ENCODE data around the gene THSD4. TPM values are rescaled to one million over a fixed set of nuclear protein-coding genes. Genes with fewer than 3 reads are reported as not detected.

The THSD4 gene
- total RNA-seq, 1 experiment from 2014 or later, result 29.0 TPM

- no peak for TF ChIP-seq EZH2 (IDR thresholded peaks at IDR 0.05; ENCODE audit: low read length, unreplicated experiment)
- TF ChIP-seq EZH2phosphoT487 (IDR thresholded peaks at IDR 0.05; ENCODE audit: borderline replicate concordance, low read length), result no peak
- TF ChIP-seq CTCF (conservative IDR thresholded peaks at IDR 0.05; ENCODE audit: low read depth, low read length), result no peak
- no peaks in the 10 kb centered on the region for H3K36me3 ChIP-seq (ENCODE audit: low read depth, low read length)
- H3K79me2 ChIP-seq (ENCODE audit: low read length), result peaks cover 14% of the 10 kb centered on the region
- no peak overlapping the region for H3K9ac ChIP-seq (ENCODE audit: low read length)
- BruUV-seq (replicated peaks), result no TSS peak
- no peak overlapping the region for H3K4me2 ChIP-seq (ENCODE audit: low read length)
- peaks cover 40% of the 10 kb centered on the region for H3K4me1 ChIP-seq (ENCODE audit: insufficient read depth, low read length)
- peaks cover 7% of the 10 kb centered on the region for H3F3A ChIP-seq (ENCODE audit: low read length, unreplicated experiment)
- H3K4me3 ChIP-seq (ENCODE audit: low read length), result no peak overlapping the region
- DNase-seq (no peak), ATAC-seq (no peak)
- H3K9me2 ChIP-seq (replicated peaks; ENCODE audit: low read length), result no peaks in the 10 kb centered on the region
- no peak overlapping the region for H2AFZ ChIP-seq (ENCODE audit: low read length)
- ChIA-PET POLR2A (ENCODE audit: unreplicated experiment) (no interaction called here), CTCF (no interaction called here)
- H3K27ac ChIP-seq (ENCODE audit: low read length), result peak overlapping the region; percentile 96
- H3K27me3 ChIP-seq (ENCODE audit: low read length), result no peaks in the 10 kb centered on the region
- H4K20me1 ChIP-seq (ENCODE audit: low read length), result no peaks in the 10 kb centered on the region
- H3K9me3 ChIP-seq (ENCODE audit: low read length), result no peaks in the 10 kb centered on the region
- intact Hi-C loops (cut with micrococcal nuclease), result no loop called here
Observed at GRCh38 chr15:71272932-71273331, 157.7 kb downstream of the THSD4 start.

GRCh38 chr15:71273731-71274447 lies 158.6 kb downstream of the THSD4 start:
- peaks cover 49% of the 10 kb centered on the region for H3K4me1 ChIP-seq (ENCODE audit: insufficient read depth, low read length)
- no peaks in the 10 kb centered on the region for H3K36me3 ChIP-seq (ENCODE audit: low read depth, low read length)
- H3F3A ChIP-seq (ENCODE audit: low read length, unreplicated experiment), result peaks cover 7% of the 10 kb centered on the region
- intact Hi-C loops (cut with micrococcal nuclease), result no loop called here
- TF ChIP-seq EZH2 (IDR thresholded peaks at IDR 0.05; ENCODE audit: low read length, unreplicated experiment) (no peak), EZH2phosphoT487 (IDR thresholded peaks at IDR 0.05; ENCODE audit: borderline replicate concordance, low read length) (no peak), CTCF (conservative IDR thresholded peaks at IDR 0.05; ENCODE audit: low read depth, low read length) (no peak)
- peak overlapping the region; percentile 44; the same call in 1 of the 2 replicates for H3K4me2 ChIP-seq (ENCODE audit: low read length)
- peak overlapping the region; percentile 76; the same call in 1 of the 2 replicates for H3K9ac ChIP-seq (ENCODE audit: low read length)
- no TSS peak for BruUV-seq (replicated peaks)
- DNase-seq (no peak), ATAC-seq (no peak)
- POLR2A ChIA-PET (ENCODE audit: unreplicated experiment), result no interaction called here
- peak overlapping the region; percentile 96 for H3K27ac ChIP-seq (ENCODE audit: low read length)
- no peak overlapping the region for H2AFZ ChIP-seq (ENCODE audit: low read length)
- no peak overlapping the region for H3K4me3 ChIP-seq (ENCODE audit: low read length)
- H3K79me2 ChIP-seq (ENCODE audit: low read length), result peaks cover 14% of the 10 kb centered on the region
- no peaks in the 10 kb centered on the region for H3K9me2 ChIP-seq (replicated peaks; ENCODE audit: low read length)
- H3K9me3 ChIP-seq (ENCODE audit: low read length), result no peaks in the 10 kb centered on the region
- CTCF ChIA-PET, result no interaction called here
- H3K27me3 ChIP-seq (ENCODE audit: low read length), result no peaks in the 10 kb centered on the region
- H4K20me1 ChIP-seq (ENCODE audit: low read length), result no peaks in the 10 kb centered on the region

GRCh38 chr15:71274448-71274798 lies 159.2 kb downstream of the THSD4 start:
- BruUV-seq (replicated peaks), result no TSS peak
- intact Hi-C loops (cut with micrococcal nuclease), result no loop called here
- Histone ChIP-seq H3K9me2 (replicated peaks; ENCODE audit: low read length) (no peaks in the 10 kb centered on the region), H3K4me1 (ENCODE audit: insufficient read depth, low read length) (peaks cover 54% of the 10 kb centered on the region), H3K9ac (ENCODE audit: low read length) (peak overlapping the region; percentile 76), H3K36me3 (ENCODE audit: low read depth, low read length) (no peaks in the 10 kb centered on the region), H3K4me2 (ENCODE audit: low read length) (peak overlapping the region; percentile 44; the same call in 1 of the 2 replicates), H3K79me2 (ENCODE audit: low read length) (peaks cover 14% of the 10 kb centered on the region), H3K27me3 (ENCODE audit: low read length) (no peaks in the 10 kb centered on the region), H3F3A (ENCODE audit: low read length, unreplicated experiment) (peaks cover 7% of the 10 kb centered on the region), H4K20me1 (ENCODE audit: low read length) (no peaks in the 10 kb centered on the region), H3K27ac (ENCODE audit: low read length) (peak overlapping the region; percentile 96), H3K9me3 (ENCODE audit: low read length) (no peaks in the 10 kb centered on the region), H2AFZ (ENCODE audit: low read length) (no peak overlapping the region), H3K4me3 (ENCODE audit: low read length) (no peak overlapping the region)
- ChIA-PET POLR2A (ENCODE audit: unreplicated experiment) (no interaction called here), CTCF (no interaction called here)
- no peak for TF ChIP-seq EZH2phosphoT487 (IDR thresholded peaks at IDR 0.05; ENCODE audit: borderline replicate concordance, low read length)
- no peak for TF ChIP-seq EZH2 (IDR thresholded peaks at IDR 0.05; ENCODE audit: low read length, unreplicated experiment)
- no peak for TF ChIP-seq CTCF (conservative IDR thresholded peaks at IDR 0.05; ENCODE audit: low read depth, low read length)
- DNase-seq (no peak), ATAC-seq (no peak)
